Coronary artery (tissue), 2 donors: Measurements from ENCODE around the gene ATRN.

Experiments
- DNase-seq: peaks from one replicate; pipeline ENCODE4 v3.0.0-alpha.2; 2017; ENCODE audit warnings: low spot score
- H3K27ac ChIP-seq, 2 donors: fragments of 200-600 bp; sonication (generic); one replicate each; pipeline ENCODE4 v1.5.1; 2016 to 2019
- H3K4me3 ChIP-seq: fragments of 200-600 bp; sonication (generic); 2 replicates; pipeline ENCODE4 v1.5.1; 2016; ENCODE audit warnings: mild to moderate bottlenecking, moderate library complexity
- CTCF ChIP-seq: fragments of 200-600 bp; sonication (generic); IDR thresholded peaks from one replicate; pipeline ENCODE4 v1.5.1; 2019; ENCODE audit warnings: antibody characterized with exemption

Gene ATRN

GRCh38 chr20:3696200-3696599 lies 225.4 kb downstream of the ATRN start:
- no peak overlapping the region for H3K27ac ChIP-seq
- no peak for TF ChIP-seq CTCF
- no peak overlapping the region for H3K4me3 ChIP-seq
- no peak for DNase-seq

- DNase-seq = no peak
- TF ChIP-seq CTCF = no peak
- Histone ChIP-seq H3K4me3 (no peak overlapping the region), H3K27ac (no peak overlapping the region)
Observed at GRCh38 chr20:3696745-3697587, 226.1 kb downstream of the ATRN start.

GRCh38 chr20:3697588-3698305 lies 226.9 kb downstream of the ATRN start:
- no peak overlapping the region for H3K4me3 ChIP-seq
- TF ChIP-seq CTCF = no peak
- DNase-seq = peak; percentile 52
- no peak overlapping the region for H3K27ac ChIP-seq

GRCh38 chr20:3698591-3699001 lies 227.8 kb downstream of the ATRN start:
- Histone ChIP-seq H3K4me3 (no peak overlapping the region), H3K27ac (no peak overlapping the region)
- no peak for DNase-seq
- TF ChIP-seq CTCF = no peak

- TF ChIP-seq CTCF = no peak
- no peak overlapping the region for H3K27ac ChIP-seq
- H3K4me3 ChIP-seq = no peak overlapping the region
- DNase-seq = no peak
Observed at GRCh38 chr20:3699037-3699436, 228.2 kb downstream of the ATRN start.
